ENCODE data around the gene PHC3.

The PHC3 gene

GRCh38 chr3:170145278-170145677 is 36.3 kb downstream of the PHC3 start:
- H3K14ac ChIP-seq (ENCODE audit: low read length) = no peak overlapping the region
- H2AFZ ChIP-seq (ENCODE audit: low read length) = no peak overlapping the region
- no peak overlapping the region for H2BK12ac ChIP-seq (ENCODE audit: low read length)

GRCh38 chr3:170144437-170144843 is 37.1 kb downstream of the PHC3 start:
- WGBS, 2 donors (ENCODE audit: extremely low coverage in 2 of 2, insufficient read length in 2 of 2, insufficient replicate concordance in 1 of 2) = no CpG with 5 or more reads among the region's 3 CpGs
- Histone ChIP-seq H3K4me3 (ENCODE audit: low read length in 2 of 2) (no peak overlapping the region), H4K8ac (ENCODE audit: low read depth, low read length) (no peak overlapping the region), H3K4me2 (ENCODE audit: insufficient read depth, low read length, poor library complexity, severe bottlenecking) (no peak overlapping the region), H3K4ac (ENCODE audit: low read length) (no peak overlapping the region), H2AK5ac (ENCODE audit: low read depth, low read length) (no peak overlapping the region), H3K23ac (ENCODE audit: low read depth, low read length, poor library complexity) (no peak overlapping the region), H2BK5ac (ENCODE audit: low read length) (no peak overlapping the region), H3K18ac (ENCODE audit: low read length) (no peak overlapping the region), H3K9me3 (replicated peaks in 1 of 2; ENCODE audit: control insufficient read depth in 2 of 2, insufficient read depth in 1 of 2, low read depth in 1 of 2, low read length in 2 of 2) (peaks cover 0 to 3% of the 10 kb centered on the region in 2 donors), H2BK12ac (ENCODE audit: low read length) (no peak overlapping the region), H3K27me3 (ENCODE audit: control insufficient read depth in 3 of 3, insufficient read depth in 3 of 3, low read depth in 1 of 3, low read length in 3 of 3) (no peaks in the 10 kb centered on the region), H2AFZ (ENCODE audit: low read length) (no peak overlapping the region), H3K27ac (replicated peaks; ENCODE audit: low read length) (no peak overlapping the region), H3K79me1 (ENCODE audit: low read depth, low read length) (no peaks in the 10 kb centered on the region), H4K91ac (ENCODE audit: low read depth, low read length, poor library complexity) (no peak overlapping the region), H2BK15ac (ENCODE audit: low read length) (no peak overlapping the region), H2BK120ac (ENCODE audit: low read depth, low read length) (no peak overlapping the region), H3K9ac (ENCODE audit: low read depth, low read length, poor library complexity) (no peak overlapping the region), H3K36me3 (replicated peaks in 1 of 2; ENCODE audit: control insufficient read depth in 2 of 2, insufficient read depth in 2 of 2, low read length in 2 of 2) (peaks cover 4 to 61% of the 10 kb centered on the region in 2 donors), H3K14ac (ENCODE audit: low read length) (no peak overlapping the region), H3K4me1 (ENCODE audit: control insufficient read depth in 2 of 2, insufficient read depth in 1 of 2, low read depth in 1 of 2, low read length in 2 of 2) (no peaks in the 10 kb centered on the region)
- no peak for DNase-seq (ENCODE audit: low spot score)

More at GRCh38 chr3:170145278-170145677, 36.3 kb downstream of the PHC3 start:
- Histone ChIP-seq H3K18ac (ENCODE audit: low read length) (no peak overlapping the region), H3K79me1 (ENCODE audit: low read depth, low read length) (no peaks in the 10 kb centered on the region), H3K23ac (ENCODE audit: low read depth, low read length, poor library complexity) (no peak overlapping the region), H3K27ac (replicated peaks; ENCODE audit: low read length) (no peak overlapping the region), H4K91ac (ENCODE audit: low read depth, low read length, poor library complexity) (no peak overlapping the region), H3K9me3 (replicated peaks in 1 of 2; ENCODE audit: control insufficient read depth in 2 of 2, insufficient read depth in 1 of 2, low read depth in 1 of 2, low read length in 2 of 2) (peaks cover 0 to 3% of the 10 kb centered on the region in 2 donors), H3K9ac (ENCODE audit: low read depth, low read length, poor library complexity) (no peak overlapping the region), H2BK120ac (ENCODE audit: low read depth, low read length) (no peak overlapping the region), H3K4me3 (ENCODE audit: low read length in 2 of 2) (no peak overlapping the region), H3K4me2 (ENCODE audit: insufficient read depth, low read length, poor library complexity, severe bottlenecking) (no peak overlapping the region), H2BK15ac (ENCODE audit: low read length) (no peak overlapping the region), H3K4ac (ENCODE audit: low read length) (no peak overlapping the region), H2AK5ac (ENCODE audit: low read depth, low read length) (no peak overlapping the region), H3K36me3 (replicated peaks in 1 of 2; ENCODE audit: control insufficient read depth in 2 of 2, insufficient read depth in 2 of 2, low read length in 2 of 2) (peaks cover 4 to 68% of the 10 kb centered on the region in 2 donors), H3K4me1 (ENCODE audit: control insufficient read depth in 2 of 2, insufficient read depth in 1 of 2, low read depth in 1 of 2, low read length in 2 of 2) (no peaks in the 10 kb centered on the region), H3K27me3 (ENCODE audit: control insufficient read depth in 3 of 3, insufficient read depth in 3 of 3, low read depth in 1 of 3, low read length in 3 of 3) (no peaks in the 10 kb centered on the region), H4K8ac (ENCODE audit: low read depth, low read length) (no peak overlapping the region), H2BK5ac (ENCODE audit: low read length) (no peak overlapping the region)
- WGBS, 2 donors (ENCODE audit: extremely low coverage in 2 of 2, insufficient read length in 2 of 2, insufficient replicate concordance in 1 of 2) = no CpG with 5 or more reads among the region's 4 CpGs
- no peak for DNase-seq (ENCODE audit: low spot score)

GRCh38 chr3:170142373-170142772 is 39.2 kb downstream of the PHC3 start:
- no peaks in the 10 kb centered on the region for H3K27me3 ChIP-seq (ENCODE audit: control insufficient read depth in 3 of 3, insufficient read depth in 3 of 3, low read depth in 1 of 3, low read length in 3 of 3)
- WGBS, 2 donors (ENCODE audit: extremely low coverage in 2 of 2, insufficient read length in 2 of 2, insufficient replicate concordance in 1 of 2) = no CpG with 5 or more reads among the region's 2 CpGs
- no peaks in the 10 kb centered on the region for H3K9me3 ChIP-seq (replicated peaks in 1 of 2; ENCODE audit: control insufficient read depth in 2 of 2, insufficient read depth in 1 of 2, low read depth in 1 of 2, low read length in 2 of 2)
- H2BK120ac ChIP-seq (ENCODE audit: low read depth, low read length) = no peak overlapping the region
- no peak overlapping the region for H2AK5ac ChIP-seq (ENCODE audit: low read depth, low read length)
- no peak overlapping the region for H3K4ac ChIP-seq (ENCODE audit: low read length)
- no peak overlapping the region for H2BK15ac ChIP-seq (ENCODE audit: low read length)
- H3K14ac ChIP-seq (ENCODE audit: low read length) = no peak overlapping the region
- DNase-seq (ENCODE audit: low spot score) = no peak
- H3K4me2 ChIP-seq (ENCODE audit: insufficient read depth, low read length, poor library complexity, severe bottlenecking) = no peak overlapping the region
- no peak overlapping the region for H4K8ac ChIP-seq (ENCODE audit: low read depth, low read length)
- no peak overlapping the region for H2BK5ac ChIP-seq (ENCODE audit: low read length)
- no peak overlapping the region for H3K9ac ChIP-seq (ENCODE audit: low read depth, low read length, poor library complexity)
- H3K18ac ChIP-seq (ENCODE audit: low read length) = no peak overlapping the region
- H2AFZ ChIP-seq (ENCODE audit: low read length) = no peak overlapping the region
- no peak overlapping the region for H2BK12ac ChIP-seq (ENCODE audit: low read length)
- H3K79me1 ChIP-seq (ENCODE audit: low read depth, low read length) = no peaks in the 10 kb centered on the region
- no peak overlapping the region for H4K91ac ChIP-seq (ENCODE audit: low read depth, low read length, poor library complexity)
- H3K27ac ChIP-seq (replicated peaks; ENCODE audit: low read length) = no peak overlapping the region
- H3K36me3 ChIP-seq (replicated peaks in 1 of 2; ENCODE audit: control insufficient read depth in 2 of 2, insufficient read depth in 2 of 2, low read length in 2 of 2) = peaks cover 2 to 54% of the 10 kb centered on the region in 2 donors
- no peak overlapping the region for H3K23ac ChIP-seq (ENCODE audit: low read depth, low read length, poor library complexity)
- no peak overlapping the region for H3K4me3 ChIP-seq (ENCODE audit: low read length in 2 of 2)
- H3K4me1 ChIP-seq (ENCODE audit: control insufficient read depth in 2 of 2, insufficient read depth in 1 of 2, low read depth in 1 of 2, low read length in 2 of 2) = no peaks in the 10 kb centered on the region

GRCh38 chr3:170137986-170138385 is 43.5 kb downstream of the PHC3 start:
- Histone ChIP-seq H3K27ac (replicated peaks; ENCODE audit: low read length) (no peak overlapping the region), H3K4me1 (ENCODE audit: control insufficient read depth in 2 of 2, insufficient read depth in 1 of 2, low read depth in 1 of 2, low read length in 2 of 2) (no peaks in the 10 kb centered on the region), H2BK15ac (ENCODE audit: low read length) (no peak overlapping the region), H3K36me3 (replicated peaks in 1 of 2; ENCODE audit: control insufficient read depth in 2 of 2, insufficient read depth in 2 of 2, low read length in 2 of 2) (peaks cover 0 to 65% of the 10 kb centered on the region in 2 donors), H2AFZ (ENCODE audit: low read length) (no peak overlapping the region), H2AK5ac (ENCODE audit: low read depth, low read length) (no peak overlapping the region), H3K27me3 (ENCODE audit: control insufficient read depth in 3 of 3, insufficient read depth in 3 of 3, low read depth in 1 of 3, low read length in 3 of 3) (no peaks in the 10 kb centered on the region), H3K9me3 (replicated peaks in 1 of 2; ENCODE audit: control insufficient read depth in 2 of 2, insufficient read depth in 1 of 2, low read depth in 1 of 2, low read length in 2 of 2) (no peaks in the 10 kb centered on the region), H3K4ac (ENCODE audit: low read length) (no peak overlapping the region), H3K4me3 (ENCODE audit: low read length in 2 of 2) (no peak overlapping the region), H3K18ac (ENCODE audit: low read length) (no peak overlapping the region), H2BK120ac (ENCODE audit: low read depth, low read length) (no peak overlapping the region), H4K8ac (ENCODE audit: low read depth, low read length) (no peak overlapping the region), H3K79me1 (ENCODE audit: low read depth, low read length) (no peaks in the 10 kb centered on the region), H2BK12ac (ENCODE audit: low read length) (no peak overlapping the region), H3K4me2 (ENCODE audit: insufficient read depth, low read length, poor library complexity, severe bottlenecking) (no peak overlapping the region), H3K9ac (ENCODE audit: low read depth, low read length, poor library complexity) (no peak overlapping the region), H3K23ac (ENCODE audit: low read depth, low read length, poor library complexity) (no peak overlapping the region), H3K14ac (ENCODE audit: low read length) (no peak overlapping the region), H2BK5ac (ENCODE audit: low read length) (no peak overlapping the region), H4K91ac (ENCODE audit: low read depth, low read length, poor library complexity) (no peak overlapping the region)
- no CpG with 5 or more reads among the region's 5 CpGs for WGBS, 2 donors (ENCODE audit: extremely low coverage in 2 of 2, insufficient read length in 2 of 2, insufficient replicate concordance in 1 of 2)
- DNase-seq (ENCODE audit: low spot score) = no peak
